ENCODE measurements around the gene TUBGCP6. TPM values are rescaled to one million over a fixed set of nuclear protein-coding genes. Genes with fewer than 3 reads are reported as not detected.

TUBGCP6 gene
- total RNA-seq, 1 donor from 2014 or later = 18.2 TPM

GRCh38 chr22:50229370-50229769 is 15.5 kb downstream of the TUBGCP6 start:
- Histone ChIP-seq H3K4me3 (ENCODE audit: low read depth, low read length) (no peak overlapping the region), H3K27me3 (ENCODE audit: control insufficient read depth, insufficient read depth, low read length) (no peaks in the 10 kb centered on the region), H3K36me3 (ENCODE audit: control insufficient read depth, insufficient read depth, low read length) (peaks cover 17% of the 10 kb centered on the region)
- FAIRE-seq (no peak), DNase-seq (ENCODE audit: low read depth) (no peak)
- TF ChIP-seq CTCF (IDR thresholded peaks at IDR 0.05; ENCODE audit: insufficient read depth, low read length, severe bottlenecking) = no peak

GRCh38 chr22:50228366-50228765 is 16.5 kb downstream of the TUBGCP6 start:
- TF ChIP-seq CTCF (IDR thresholded peaks at IDR 0.05; ENCODE audit: insufficient read depth, low read length, severe bottlenecking) = no peak
- H3K4me3 ChIP-seq (ENCODE audit: low read depth, low read length) = no peak overlapping the region
- peaks cover 18% of the 10 kb centered on the region for H3K36me3 ChIP-seq (ENCODE audit: control insufficient read depth, insufficient read depth, low read length)
- H3K27me3 ChIP-seq (ENCODE audit: control insufficient read depth, insufficient read depth, low read length) = no peaks in the 10 kb centered on the region
- FAIRE-seq (no peak), DNase-seq (ENCODE audit: low read depth) (no peak)

- Histone ChIP-seq H3K36me3 (ENCODE audit: control insufficient read depth, insufficient read depth, low read length) (peaks cover 18% of the 10 kb centered on the region), H3K27me3 (ENCODE audit: control insufficient read depth, insufficient read depth, low read length) (no peaks in the 10 kb centered on the region), H3K4me3 (ENCODE audit: low read depth, low read length) (no peak overlapping the region)
- DNase-seq (ENCODE audit: low read depth) (no peak), FAIRE-seq (no peak)
- no peak for TF ChIP-seq CTCF (IDR thresholded peaks at IDR 0.05; ENCODE audit: insufficient read depth, low read length, severe bottlenecking)
These were observed 17.1 kb downstream of the TUBGCP6 start for GRCh38 chr22:50227579-50228215.

- no peak for FAIRE-seq
- H3K36me3 ChIP-seq (ENCODE audit: control insufficient read depth, insufficient read depth, low read length) = peaks cover 21% of the 10 kb centered on the region
These were observed 18.0 kb downstream of the TUBGCP6 start for GRCh38 chr22:50226875-50227165.

GRCh38 chr22:50226063-50226874 is 18.6 kb downstream of the TUBGCP6 start:
- Histone ChIP-seq H3K27me3 (ENCODE audit: control insufficient read depth, insufficient read depth, low read length) (no peaks in the 10 kb centered on the region), H3K36me3 (ENCODE audit: control insufficient read depth, insufficient read depth, low read length) (peaks cover 25% of the 10 kb centered on the region), H3K4me3 (ENCODE audit: low read depth, low read length) (no peak overlapping the region)
- FAIRE-seq (no peak), DNase-seq (ENCODE audit: low read depth) (no peak)
- no peak for TF ChIP-seq CTCF (IDR thresholded peaks at IDR 0.05; ENCODE audit: insufficient read depth, low read length, severe bottlenecking)

More at GRCh38 chr22:50226875-50227165, 18.0 kb downstream of the TUBGCP6 start:
- H3K4me3 ChIP-seq (ENCODE audit: low read depth, low read length) = no peak overlapping the region
- no peak for TF ChIP-seq CTCF (IDR thresholded peaks at IDR 0.05; ENCODE audit: insufficient read depth, low read length, severe bottlenecking)
- DNase-seq (ENCODE audit: low read depth) = no peak
- H3K27me3 ChIP-seq (ENCODE audit: control insufficient read depth, insufficient read depth, low read length) = no peaks in the 10 kb centered on the region
